WTC11 (cell line): ENCODE measurements around the gene GCAT.

ENCODE experiments used
- CBFB ChIP-seq: sonication (generic); formaldehyde crosslinking; IDR thresholded peaks from 2 replicates; pipeline ENCODE4 v1.8.1; 2022; ENCODE audit warnings: mild to moderate bottlenecking, low read depth, missing genetic modification reagents
- KAT7 ChIP-seq: sonication (generic); formaldehyde crosslinking; IDR thresholded peaks from 2 replicates; pipeline ENCODE4 v1.8.1; 2023; ENCODE audit warnings: missing genetic modification reagents, mild to moderate bottlenecking, borderline replicate concordance
- RELA ChIP-seq: sonication (generic); formaldehyde crosslinking; IDR thresholded peaks from 2 replicates; pipeline ENCODE4 v1.8.1; 2022; ENCODE audit warnings: missing genetic modification reagents, mild to moderate bottlenecking, borderline replicate concordance
- SP1 ChIP-seq: sonication (generic); formaldehyde crosslinking; conservative IDR thresholded peaks from 2 replicates; pipeline ENCODE4 v1.8.1; 2022; ENCODE audit warnings: missing genetic modification reagents
- TEAD4 ChIP-seq: sonication (generic); formaldehyde crosslinking; IDR thresholded peaks from 2 replicates; pipeline ENCODE4 v1.8.0; 2022; ENCODE audit warnings: mild to moderate bottlenecking, missing genetic modification reagents
- TF ChIP-seq, protein P1 (sequence below): fragments of 200-600 bp; IDR thresholded peaks from 2 replicates; pipeline ENCODE4 v1.8.0; 2022; ENCODE audit warnings: antibody characterized with exemption
- TF ChIP-seq, protein P2 (sequence below): sonication (generic); formaldehyde crosslinking; IDR thresholded peaks from 2 replicates; pipeline ENCODE4 v1.8.0; 2023; ENCODE audit warnings: missing genetic modification reagents, mild to moderate bottlenecking, borderline replicate concordance
- TF ChIP-seq, protein P3 (sequence below): sonication (generic); formaldehyde crosslinking; IDR thresholded peaks from 2 replicates; pipeline ENCODE4 v1.8.1; 2023; ENCODE audit warnings: mild to moderate bottlenecking, missing genetic modification reagents, moderate library complexity

DNA sequence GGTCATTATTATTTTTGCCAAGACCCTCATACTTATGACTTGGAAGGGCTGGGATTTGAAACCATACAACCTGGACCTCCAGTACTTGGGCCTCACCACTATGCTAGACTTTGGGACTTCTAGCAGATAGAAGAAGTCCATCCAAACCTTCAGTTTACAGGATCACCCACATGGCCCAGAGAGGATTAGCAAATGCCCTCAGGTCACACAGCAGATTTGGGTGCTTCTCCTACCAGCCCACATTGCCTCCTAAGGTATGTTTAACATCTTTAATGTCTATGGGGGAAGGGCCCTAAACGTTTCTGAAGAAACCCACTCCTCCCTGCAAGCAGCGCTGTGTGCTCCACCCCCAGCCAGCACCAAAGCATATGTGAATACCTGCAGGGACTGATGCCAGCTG is 17.5 kb upstream of the GCAT start:
- TF ChIP-seq, protein P1, sequence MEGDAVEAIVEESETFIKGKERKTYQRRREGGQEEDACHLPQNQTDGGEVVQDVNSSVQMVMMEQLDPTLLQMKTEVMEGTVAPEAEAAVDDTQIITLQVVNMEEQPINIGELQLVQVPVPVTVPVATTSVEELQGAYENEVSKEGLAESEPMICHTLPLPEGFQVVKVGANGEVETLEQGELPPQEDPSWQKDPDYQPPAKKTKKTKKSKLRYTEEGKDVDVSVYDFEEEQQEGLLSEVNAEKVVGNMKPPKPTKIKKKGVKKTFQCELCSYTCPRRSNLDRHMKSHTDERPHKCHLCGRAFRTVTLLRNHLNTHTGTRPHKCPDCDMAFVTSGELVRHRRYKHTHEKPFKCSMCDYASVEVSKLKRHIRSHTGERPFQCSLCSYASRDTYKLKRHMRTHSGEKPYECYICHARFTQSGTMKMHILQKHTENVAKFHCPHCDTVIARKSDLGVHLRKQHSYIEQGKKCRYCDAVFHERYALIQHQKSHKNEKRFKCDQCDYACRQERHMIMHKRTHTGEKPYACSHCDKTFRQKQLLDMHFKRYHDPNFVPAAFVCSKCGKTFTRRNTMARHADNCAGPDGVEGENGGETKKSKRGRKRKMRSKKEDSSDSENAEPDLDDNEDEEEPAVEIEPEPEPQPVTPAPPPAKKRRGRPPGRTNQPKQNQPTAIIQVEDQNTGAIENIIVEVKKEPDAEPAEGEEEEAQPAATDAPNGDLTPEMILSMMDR: no peak
- TF ChIP-seq RELA (CRISPR knock-in tag) (no peak), KAT7 (CRISPR knock-in tag) (no peak), TEAD4 (no peak), CBFB (no peak), SP1 (no peak)
- TF ChIP-seq, protein P2, sequence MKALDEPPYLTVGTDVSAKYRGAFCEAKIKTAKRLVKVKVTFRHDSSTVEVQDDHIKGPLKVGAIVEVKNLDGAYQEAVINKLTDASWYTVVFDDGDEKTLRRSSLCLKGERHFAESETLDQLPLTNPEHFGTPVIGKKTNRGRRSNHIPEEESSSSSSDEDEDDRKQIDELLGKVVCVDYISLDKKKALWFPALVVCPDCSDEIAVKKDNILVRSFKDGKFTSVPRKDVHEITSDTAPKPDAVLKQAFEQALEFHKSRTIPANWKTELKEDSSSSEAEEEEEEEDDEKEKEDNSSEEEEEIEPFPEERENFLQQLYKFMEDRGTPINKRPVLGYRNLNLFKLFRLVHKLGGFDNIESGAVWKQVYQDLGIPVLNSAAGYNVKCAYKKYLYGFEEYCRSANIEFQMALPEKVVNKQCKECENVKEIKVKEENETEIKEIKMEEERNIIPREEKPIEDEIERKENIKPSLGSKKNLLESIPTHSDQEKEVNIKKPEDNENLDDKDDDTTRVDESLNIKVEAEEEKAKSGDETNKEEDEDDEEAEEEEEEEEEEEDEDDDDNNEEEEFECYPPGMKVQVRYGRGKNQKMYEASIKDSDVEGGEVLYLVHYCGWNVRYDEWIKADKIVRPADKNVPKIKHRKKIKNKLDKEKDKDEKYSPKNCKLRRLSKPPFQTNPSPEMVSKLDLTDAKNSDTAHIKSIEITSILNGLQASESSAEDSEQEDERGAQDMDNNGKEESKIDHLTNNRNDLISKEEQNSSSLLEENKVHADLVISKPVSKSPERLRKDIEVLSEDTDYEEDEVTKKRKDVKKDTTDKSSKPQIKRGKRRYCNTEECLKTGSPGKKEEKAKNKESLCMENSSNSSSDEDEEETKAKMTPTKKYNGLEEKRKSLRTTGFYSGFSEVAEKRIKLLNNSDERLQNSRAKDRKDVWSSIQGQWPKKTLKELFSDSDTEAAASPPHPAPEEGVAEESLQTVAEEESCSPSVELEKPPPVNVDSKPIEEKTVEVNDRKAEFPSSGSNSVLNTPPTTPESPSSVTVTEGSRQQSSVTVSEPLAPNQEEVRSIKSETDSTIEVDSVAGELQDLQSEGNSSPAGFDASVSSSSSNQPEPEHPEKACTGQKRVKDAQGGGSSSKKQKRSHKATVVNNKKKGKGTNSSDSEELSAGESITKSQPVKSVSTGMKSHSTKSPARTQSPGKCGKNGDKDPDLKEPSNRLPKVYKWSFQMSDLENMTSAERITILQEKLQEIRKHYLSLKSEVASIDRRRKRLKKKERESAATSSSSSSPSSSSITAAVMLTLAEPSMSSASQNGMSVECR (CRISPR knock-in tag): no peak
- TF ChIP-seq, protein P3, sequence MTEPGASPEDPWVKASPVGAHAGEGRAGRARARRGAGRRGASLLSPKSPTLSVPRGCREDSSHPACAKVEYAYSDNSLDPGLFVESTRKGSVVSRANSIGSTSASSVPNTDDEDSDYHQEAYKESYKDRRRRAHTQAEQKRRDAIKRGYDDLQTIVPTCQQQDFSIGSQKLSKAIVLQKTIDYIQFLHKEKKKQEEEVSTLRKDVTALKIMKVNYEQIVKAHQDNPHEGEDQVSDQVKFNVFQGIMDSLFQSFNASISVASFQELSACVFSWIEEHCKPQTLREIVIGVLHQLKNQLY: no peak
